PFSK-1 (cell line): ENCODE measurements around the gene ZNF503.

Source experiments
- POLR2AphosphoS5 ChIP-seq: IDR thresholded peaks from 2 replicates; pipeline ENCODE4 v1.6.1; 2012; ENCODE audit warnings: low read depth, mild to moderate bottlenecking, control low read depth, low read length, moderate library complexity
- SIN3A ChIP-seq: IDR thresholded peaks from 2 replicates; pipeline ENCODE4 v1.6.1; 2012; ENCODE audit warnings: mild to moderate bottlenecking, low read length, moderate library complexity, borderline replicate concordance; ENCODE audit not compliant: insufficient read depth
- TAF1 ChIP-seq: IDR thresholded peaks from 2 replicates; pipeline ENCODE4 v1.6.1; 2012; ENCODE audit warnings: low read length, control low read depth, borderline replicate concordance; ENCODE audit not compliant: insufficient read depth
- TF ChIP-seq, protein P1 (sequence below), 2 experiments: IDR thresholded peaks; 2 replicates each; pipeline versions ENCODE4 v1.6.1 to v1.8.0; 2011 to 2012; ENCODE audit warnings: low read depth in 2 of 2, low read length in 2 of 2, control low read depth in 1 of 2, inconsistent platforms in 1 of 2, mild to moderate bottlenecking in 1 of 2, moderate library complexity in 1 of 2; ENCODE audit not compliant: insufficient read depth in 1 of 2

DNA sequence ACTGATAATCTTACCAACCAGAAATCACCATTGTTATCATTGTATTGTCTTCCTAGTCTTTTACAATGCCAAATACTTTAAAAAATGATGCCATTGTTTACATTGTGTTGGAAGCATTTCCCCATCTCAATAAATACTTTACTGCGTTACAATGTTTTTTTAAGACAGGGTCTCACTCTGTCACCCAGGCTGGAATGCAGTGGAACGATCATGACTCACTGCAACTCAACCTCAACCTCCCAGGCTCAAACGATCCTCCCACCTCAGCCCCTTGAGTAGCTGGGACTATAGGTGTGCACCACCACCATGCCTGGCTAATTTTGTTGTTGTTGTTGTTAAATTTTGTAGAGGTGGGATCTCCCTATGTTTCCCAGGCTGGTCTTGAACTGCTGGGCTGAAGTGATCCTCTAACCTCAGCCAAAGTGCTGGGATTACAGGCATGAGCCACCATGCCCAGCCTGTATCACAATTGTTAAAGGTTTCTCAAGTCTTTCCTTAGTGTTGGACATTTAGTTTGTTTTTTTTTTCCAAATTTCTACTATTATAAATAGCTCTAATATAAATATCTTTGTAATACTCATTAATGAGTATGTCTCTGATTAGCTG, 43.3 kb upstream of the ZNF503 start:
- TF ChIP-seq, protein P1, sequence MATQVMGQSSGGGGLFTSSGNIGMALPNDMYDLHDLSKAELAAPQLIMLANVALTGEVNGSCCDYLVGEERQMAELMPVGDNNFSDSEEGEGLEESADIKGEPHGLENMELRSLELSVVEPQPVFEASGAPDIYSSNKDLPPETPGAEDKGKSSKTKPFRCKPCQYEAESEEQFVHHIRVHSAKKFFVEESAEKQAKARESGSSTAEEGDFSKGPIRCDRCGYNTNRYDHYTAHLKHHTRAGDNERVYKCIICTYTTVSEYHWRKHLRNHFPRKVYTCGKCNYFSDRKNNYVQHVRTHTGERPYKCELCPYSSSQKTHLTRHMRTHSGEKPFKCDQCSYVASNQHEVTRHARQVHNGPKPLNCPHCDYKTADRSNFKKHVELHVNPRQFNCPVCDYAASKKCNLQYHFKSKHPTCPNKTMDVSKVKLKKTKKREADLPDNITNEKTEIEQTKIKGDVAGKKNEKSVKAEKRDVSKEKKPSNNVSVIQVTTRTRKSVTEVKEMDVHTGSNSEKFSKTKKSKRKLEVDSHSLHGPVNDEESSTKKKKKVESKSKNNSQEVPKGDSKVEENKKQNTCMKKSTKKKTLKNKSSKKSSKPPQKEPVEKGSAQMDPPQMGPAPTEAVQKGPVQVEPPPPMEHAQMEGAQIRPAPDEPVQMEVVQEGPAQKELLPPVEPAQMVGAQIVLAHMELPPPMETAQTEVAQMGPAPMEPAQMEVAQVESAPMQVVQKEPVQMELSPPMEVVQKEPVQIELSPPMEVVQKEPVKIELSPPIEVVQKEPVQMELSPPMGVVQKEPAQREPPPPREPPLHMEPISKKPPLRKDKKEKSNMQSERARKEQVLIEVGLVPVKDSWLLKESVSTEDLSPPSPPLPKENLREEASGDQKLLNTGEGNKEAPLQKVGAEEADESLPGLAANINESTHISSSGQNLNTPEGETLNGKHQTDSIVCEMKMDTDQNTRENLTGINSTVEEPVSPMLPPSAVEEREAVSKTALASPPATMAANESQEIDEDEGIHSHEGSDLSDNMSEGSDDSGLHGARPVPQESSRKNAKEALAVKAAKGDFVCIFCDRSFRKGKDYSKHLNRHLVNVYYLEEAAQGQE (IDR thresholded peaks at IDR 0.05; ENCODE audit: insufficient read depth in 1 of 2, low read depth in 2 of 2, low read length in 2 of 2): no peak
- TF ChIP-seq POLR2AphosphoS5 (no peak), SIN3A (no peak), TAF1 (no peak)
